ACC112 (cell line): ENCODE data around the gene CLDN19.

ENCODE experiments used
- H2AFZ ChIP-seq: fragments of 200-600 bp; sonication (generic); one replicate; pipeline ENCODE4 v1.6.0; 2017; ENCODE audit warnings: antibody characterized with exemption, low read length; ENCODE audit not compliant: unreplicated experiment
- H3K27ac ChIP-seq: fragments of 200-600 bp; sonication (generic); 2 replicates; pipeline ENCODE4 v1.5.1; 2014; ENCODE audit warnings: low read depth, mild to moderate bottlenecking, antibody characterized with exemption, low read length, moderate library complexity
- H3K27me3 ChIP-seq: fragments of 200-600 bp; sonication (generic); 2 replicates; pipeline ENCODE4 v1.6.1; 2014; ENCODE audit warnings: mild to moderate bottlenecking, antibody characterized with exemption, low read length, moderate library complexity, mixed read lengths; ENCODE audit not compliant: insufficient read depth
- H3K36me3 ChIP-seq: fragments of 200-600 bp; sonication (generic); 2 replicates; pipeline ENCODE4 v1.6.1; 2016; ENCODE audit warnings: mild to moderate bottlenecking, antibody characterized with exemption, low read length, moderate library complexity, mixed read lengths; ENCODE audit not compliant: insufficient read depth
- H3K4me1 ChIP-seq: fragments of 200-600 bp; sonication (generic); one replicate; pipeline ENCODE4 v1.6.1; 2016; ENCODE audit warnings: low read length, mixed read lengths; ENCODE audit not compliant: insufficient read depth, unreplicated experiment, control insufficient read depth
- H3K4me3 ChIP-seq: fragments of 200-600 bp; sonication (generic); 2 replicates; pipeline ENCODE4 v1.5.1; 2014; ENCODE audit warnings: mild to moderate bottlenecking, low read depth, low read length
- H3K79me2 ChIP-seq: fragments of 200-600 bp; sonication (generic); one replicate; pipeline ENCODE4 v1.6.0; 2016; ENCODE audit warnings: low read length; ENCODE audit not compliant: control insufficient read depth, unreplicated experiment, insufficient read depth

The CLDN19 gene

GRCh38 chr1:42737986-42738677 is 1.9 kb downstream of the CLDN19 start:
- Histone ChIP-seq H3K27me3 (no peaks in the 10 kb centered on the region), H3K36me3 (no peaks in the 10 kb centered on the region), H3K79me2 (no peaks in the 10 kb centered on the region), H2AFZ (no peak overlapping the region), H3K4me3 (no peak overlapping the region), H3K4me1 (no peaks in the 10 kb centered on the region), H3K27ac (no peak overlapping the region)

- Histone ChIP-seq H2AFZ (no peak overlapping the region), H3K79me2 (no peaks in the 10 kb centered on the region)
These were observed 2.8 kb downstream of the CLDN19 start for GRCh38 chr1:42737257-42737656.

GRCh38 chr1:42736571-42737200 is 3.4 kb downstream of the CLDN19 start:
- no peaks in the 10 kb centered on the region for H3K27me3 ChIP-seq
- H3K36me3 ChIP-seq: no peaks in the 10 kb centered on the region
- H3K27ac ChIP-seq: no peak overlapping the region
- H3K4me1 ChIP-seq: no peaks in the 10 kb centered on the region
- H3K4me3 ChIP-seq: no peak overlapping the region
- H2AFZ ChIP-seq: no peak overlapping the region
- H3K79me2 ChIP-seq: no peaks in the 10 kb centered on the region

More at GRCh38 chr1:42737257-42737656, 2.8 kb downstream of the CLDN19 start:
- Histone ChIP-seq H3K36me3 (no peaks in the 10 kb centered on the region), H3K27ac (no peak overlapping the region), H3K4me3 (no peak overlapping the region), H3K27me3 (no peaks in the 10 kb centered on the region), H3K4me1 (no peaks in the 10 kb centered on the region)

GRCh38 chr1:42736152-42736551 is 3.9 kb downstream of the CLDN19 start:
- H3K4me1 ChIP-seq: no peaks in the 10 kb centered on the region
- no peaks in the 10 kb centered on the region for H3K36me3 ChIP-seq
- H3K27me3 ChIP-seq: no peaks in the 10 kb centered on the region
- H3K27ac ChIP-seq: no peak overlapping the region
- H3K79me2 ChIP-seq: no peaks in the 10 kb centered on the region
- no peak overlapping the region for H3K4me3 ChIP-seq
- H2AFZ ChIP-seq: no peak overlapping the region

GRCh38 chr1:42735477-42736105 is 4.4 kb downstream of the CLDN19 start:
- no peak overlapping the region for H2AFZ ChIP-seq
- H3K79me2 ChIP-seq: no peaks in the 10 kb centered on the region
- no peaks in the 10 kb centered on the region for H3K36me3 ChIP-seq
- no peak overlapping the region for H3K27ac ChIP-seq
- no peaks in the 10 kb centered on the region for H3K4me1 ChIP-seq
- no peak overlapping the region for H3K4me3 ChIP-seq
- no peaks in the 10 kb centered on the region for H3K27me3 ChIP-seq

GRCh38 chr1:42735056-42735455 is 5.0 kb downstream of the CLDN19 start:
- Histone ChIP-seq H2AFZ (no peak overlapping the region), H3K4me3 (no peak overlapping the region), H3K36me3 (no peaks in the 10 kb centered on the region), H3K79me2 (no peaks in the 10 kb centered on the region), H3K4me1 (no peaks in the 10 kb centered on the region), H3K27ac (no peak overlapping the region), H3K27me3 (no peaks in the 10 kb centered on the region)

GRCh38 chr1:42734201-42735035 is 5.6 kb downstream of the CLDN19 start:
- H3K4me3 ChIP-seq: no peak overlapping the region
- no peaks in the 10 kb centered on the region for H3K36me3 ChIP-seq
- no peaks in the 10 kb centered on the region for H3K4me1 ChIP-seq
- H3K27me3 ChIP-seq: no peaks in the 10 kb centered on the region
- no peak overlapping the region for H3K27ac ChIP-seq
- no peak overlapping the region for H2AFZ ChIP-seq
- no peaks in the 10 kb centered on the region for H3K79me2 ChIP-seq

GRCh38 chr1:42733415-42734200 is 6.4 kb downstream of the CLDN19 start:
- Histone ChIP-seq H3K4me3 (no peak overlapping the region), H3K27ac (no peak overlapping the region), H3K36me3 (no peaks in the 10 kb centered on the region), H2AFZ (no peak overlapping the region), H3K4me1 (no peaks in the 10 kb centered on the region), H3K79me2 (no peaks in the 10 kb centered on the region), H3K27me3 (no peaks in the 10 kb centered on the region)

- H3K36me3 ChIP-seq: no peaks in the 10 kb centered on the region
- H3K27ac ChIP-seq: no peak overlapping the region
- no peaks in the 10 kb centered on the region for H3K27me3 ChIP-seq
- H3K79me2 ChIP-seq: no peaks in the 10 kb centered on the region
- no peaks in the 10 kb centered on the region for H3K4me1 ChIP-seq
- no peak overlapping the region for H2AFZ ChIP-seq
- H3K4me3 ChIP-seq: no peak overlapping the region
These were observed 7.8 kb downstream of the CLDN19 start for GRCh38 chr1:42732126-42732680.

GRCh38 chr1:42731585-42731984 is 8.5 kb downstream of the CLDN19 start:
- Histone ChIP-seq H3K27ac (no peak overlapping the region), H3K27me3 (no peaks in the 10 kb centered on the region), H3K79me2 (no peaks in the 10 kb centered on the region), H3K36me3 (no peaks in the 10 kb centered on the region), H3K4me3 (no peak overlapping the region), H2AFZ (no peak overlapping the region), H3K4me1 (no peaks in the 10 kb centered on the region)
